Ectodermal cell (in vitro differentiated cells): ENCODE measurements around the gene POGZ.

ENCODE experiments used
- H3K27ac ChIP-seq: 2 replicates; pipeline ENCODE4 v1.7.0; 2013; ENCODE audit warnings: mild to moderate bottlenecking, low read depth, low read length; ENCODE audit not compliant: insufficient read depth, poor library complexity, severe bottlenecking
- H3K27me3 ChIP-seq: 2 replicates; pipeline ENCODE4 v1.7.0; 2013; ENCODE audit warnings: mild to moderate bottlenecking, low read length; ENCODE audit not compliant: insufficient read depth, control insufficient read depth, poor library complexity, severe bottlenecking
- H3K36me3 ChIP-seq: one replicate; pipeline ENCODE4 v1.7.0; 2013; ENCODE audit warnings: low read length; ENCODE audit not compliant: control insufficient read depth, insufficient read depth
- H3K4me1 ChIP-seq: one replicate; pipeline ENCODE4 v1.7.0; 2013; ENCODE audit warnings: low read length; ENCODE audit not compliant: control insufficient read depth, insufficient read depth
- H3K4me3 ChIP-seq: 2 replicates; pipeline ENCODE4 v1.7.0; 2013; ENCODE audit warnings: low read depth, low read length, control low read depth; ENCODE audit not compliant: insufficient read depth
- H3K9me3 ChIP-seq: 2 replicates; pipeline ENCODE4 v1.7.0; 2013; ENCODE audit warnings: mild to moderate bottlenecking, low read length, moderate library complexity; ENCODE audit not compliant: control insufficient read depth
- WGBS, 2 experiments: methylation state at CpG; one replicate each; pipeline ENCODE4 v1.1.7; 2013; ENCODE audit warnings: missing lambda C conversion rate in 2 of 2; 5-methylcytosine and 5-hydroxymethylcytosine counted together

POGZ gene

DNA sequence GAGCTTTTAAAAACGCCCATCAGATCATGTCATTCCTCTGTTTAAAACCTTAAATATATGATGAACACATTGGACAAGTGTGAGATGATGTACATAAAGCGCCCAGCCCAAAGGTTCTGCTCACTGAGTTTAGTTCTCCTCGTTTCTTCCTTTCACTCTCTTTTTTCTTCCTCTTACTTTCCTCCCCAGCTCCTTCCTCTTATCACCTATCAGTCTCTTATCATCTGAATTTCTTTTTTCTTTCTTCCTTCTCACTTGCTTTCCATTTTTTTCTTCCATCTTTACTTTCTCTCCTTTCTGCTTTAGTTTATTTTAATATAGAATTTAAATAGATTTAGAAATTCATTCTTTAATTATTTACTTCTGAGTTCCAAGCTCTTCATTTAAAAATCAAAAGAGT lies 17.8 kb upstream of the POGZ start:
- Histone ChIP-seq H3K4me3 (no peak overlapping the region), H3K27ac (no peak overlapping the region), H3K9me3 (no peaks in the 10 kb centered on the region), H3K27me3 (peaks cover 3% of the 10 kb centered on the region), H3K36me3 (no peaks in the 10 kb centered on the region), H3K4me1 (no peaks in the 10 kb centered on the region)
- WGBS, 2 experiments: 89 to 98% methylated on average over 2 to 3 of the region's 3 CpGs

DNA sequence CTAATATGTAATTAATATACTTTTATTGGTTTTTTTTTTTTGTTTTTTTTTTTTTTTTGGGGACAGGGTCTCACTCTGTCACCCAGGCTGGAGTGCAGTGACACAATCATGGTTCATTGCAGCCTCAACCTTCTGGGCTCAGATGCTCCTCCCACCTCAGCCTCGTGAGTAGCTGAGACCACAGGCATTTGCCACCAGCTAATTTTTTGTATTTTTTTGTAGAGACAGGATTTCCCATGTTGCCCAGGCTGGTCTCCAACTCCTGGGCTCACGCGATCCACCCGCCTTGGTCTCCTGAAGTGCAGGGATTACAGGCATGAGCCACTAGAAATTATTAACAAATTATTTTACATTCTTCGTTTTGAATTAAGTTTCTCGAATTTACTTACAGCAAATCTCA lies 16.8 kb upstream of the POGZ start:
- Histone ChIP-seq H3K4me3 (no peak overlapping the region), H3K27me3 (peaks cover 3% of the 10 kb centered on the region), H3K9me3 (no peaks in the 10 kb centered on the region), H3K36me3 (no peaks in the 10 kb centered on the region), H3K27ac (no peak overlapping the region), H3K4me1 (no peaks in the 10 kb centered on the region)
- 81 to 85% methylated on average over 6 of the region's 6 CpGs for WGBS, 2 experiments

DNA sequence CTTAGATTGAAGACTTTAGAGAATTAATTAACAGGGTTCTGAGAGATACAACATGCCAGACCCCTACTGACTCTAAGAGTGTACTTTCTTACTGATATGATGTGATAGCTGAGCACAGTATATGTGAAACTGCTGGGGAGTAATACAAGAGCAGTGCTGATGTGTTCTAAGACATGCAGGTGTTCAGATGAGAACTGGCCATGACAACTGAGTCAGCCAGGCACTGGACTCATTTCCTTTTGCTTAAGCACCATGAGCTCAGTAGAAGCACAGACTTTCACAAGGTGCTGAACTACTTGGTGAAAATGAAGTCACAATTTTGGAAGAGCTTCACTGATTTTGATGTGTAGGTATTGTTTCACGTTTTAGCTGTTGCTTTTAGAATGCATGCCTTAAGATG lies 15.9 kb upstream of the POGZ start:
- Histone ChIP-seq H3K9me3 (no peaks in the 10 kb centered on the region), H3K27ac (no peak overlapping the region), H3K36me3 (no peaks in the 10 kb centered on the region), H3K4me3 (no peak overlapping the region), H3K27me3 (peaks cover 3% of the 10 kb centered on the region), H3K4me1 (no peaks in the 10 kb centered on the region)
- WGBS, 2 experiments: 79 to 100% methylated on average over 1 of the region's 1 CpG

DNA sequence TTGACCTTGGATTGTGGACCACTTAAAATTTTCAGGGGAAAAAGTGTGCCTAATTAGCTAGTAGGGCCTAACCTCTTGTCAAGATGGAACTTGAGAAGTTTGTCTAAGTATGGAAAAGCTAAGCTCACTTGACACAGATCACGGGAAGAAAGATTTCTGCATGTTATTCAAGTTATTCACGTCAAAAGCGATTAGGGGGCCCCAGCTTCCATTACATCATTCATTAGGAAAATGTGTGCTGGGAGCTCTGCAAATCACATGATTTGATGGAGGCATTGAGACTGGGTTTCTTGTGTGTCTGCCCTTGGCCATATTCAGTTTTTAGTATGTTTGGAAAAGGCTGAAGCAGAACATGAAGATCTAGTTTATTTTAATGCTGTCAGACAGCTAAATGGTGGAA lies 15.5 kb upstream of the POGZ start:
- H3K36me3 ChIP-seq: no peaks in the 10 kb centered on the region
- no peaks in the 10 kb centered on the region for H3K4me1 ChIP-seq
- H3K27me3 ChIP-seq: peaks cover 3% of the 10 kb centered on the region
- 91 to 97% methylated on average over 3 of the region's 3 CpGs for WGBS, 2 experiments
- no peak overlapping the region for H3K4me3 ChIP-seq
- H3K9me3 ChIP-seq: no peaks in the 10 kb centered on the region
- no peak overlapping the region for H3K27ac ChIP-seq

DNA sequence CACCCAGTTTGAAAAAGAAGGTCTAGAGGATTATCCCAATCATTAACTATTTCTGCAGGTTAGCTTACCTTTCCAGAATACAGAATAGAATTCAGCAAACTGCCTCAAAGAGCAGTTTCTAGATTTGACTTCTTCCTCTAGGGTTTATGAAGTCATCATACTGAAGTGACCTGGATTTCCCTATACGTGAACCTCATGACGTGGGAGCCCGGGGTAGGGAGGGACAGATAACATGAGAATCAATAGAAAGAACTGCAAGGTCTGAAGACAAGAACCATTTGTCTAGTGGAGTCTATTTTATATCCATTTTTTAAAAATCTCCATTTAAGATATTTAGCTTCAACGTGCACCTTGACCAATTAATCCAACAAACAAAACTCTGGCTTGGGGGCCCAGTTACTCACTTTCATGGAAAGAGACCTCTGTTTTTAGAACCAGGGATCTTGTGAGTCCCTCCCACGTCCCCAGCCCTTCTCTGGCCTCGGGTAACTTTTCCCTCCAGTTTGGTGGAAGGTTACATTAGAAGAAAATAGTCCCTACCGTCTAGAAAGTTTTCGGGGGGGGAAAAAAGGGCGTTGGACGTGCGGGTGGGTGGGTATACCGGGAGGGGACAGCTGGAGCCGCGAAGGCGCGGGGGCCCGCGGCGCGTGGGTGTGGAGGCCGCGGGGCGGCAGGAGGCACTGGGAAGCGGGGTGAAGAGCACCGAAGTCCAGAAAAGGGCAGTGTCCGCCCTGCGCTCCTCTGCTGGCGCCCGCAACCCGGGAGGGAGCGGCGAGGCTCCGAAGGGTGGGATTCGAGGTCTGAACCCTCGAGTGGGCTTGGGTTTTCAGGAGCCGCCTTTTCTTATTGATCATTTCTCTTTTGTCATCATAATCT lies 13.8 kb upstream of the POGZ start:
- no peaks in the 10 kb centered on the region for H3K36me3 ChIP-seq
- peaks cover 3% of the 10 kb centered on the region for H3K27me3 ChIP-seq
- H3K27ac ChIP-seq: no peak overlapping the region
- H3K9me3 ChIP-seq: no peaks in the 10 kb centered on the region
- peak overlapping the region; percentile 20 for H3K4me3 ChIP-seq
- 34 to 44% methylated on average over 36 of the region's 36 CpGs for WGBS, 2 experiments
- H3K4me1 ChIP-seq: no peaks in the 10 kb centered on the region

DNA sequence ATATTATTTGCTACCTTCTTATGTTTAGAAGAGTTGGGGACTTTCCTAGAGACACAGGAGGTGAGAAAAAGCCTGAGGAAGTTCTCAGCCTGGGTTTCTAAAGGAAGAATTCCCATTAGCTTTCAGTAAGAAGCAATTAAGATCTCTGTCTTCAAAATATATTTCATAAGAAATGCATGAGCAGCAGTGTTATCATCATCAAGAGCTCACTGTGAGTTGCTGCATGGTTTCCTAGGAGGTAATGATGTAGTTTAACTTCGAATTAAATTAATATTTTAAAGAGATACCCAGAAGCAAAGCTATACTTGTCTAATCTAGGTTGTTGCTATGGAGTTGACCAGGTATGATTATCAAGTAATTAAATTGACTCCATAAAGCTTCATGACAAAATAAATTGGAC lies 5.7 kb upstream of the POGZ start:
- Histone ChIP-seq H3K27ac (no peak overlapping the region), H3K4me3 (no peak overlapping the region), H3K9me3 (no peaks in the 10 kb centered on the region), H3K4me1 (no peaks in the 10 kb centered on the region), H3K36me3 (no peaks in the 10 kb centered on the region), H3K27me3 (peaks cover 9% of the 10 kb centered on the region)
- 50 to 80% methylated on average over 1 of the region's 1 CpG for WGBS, 2 experiments

DNA sequence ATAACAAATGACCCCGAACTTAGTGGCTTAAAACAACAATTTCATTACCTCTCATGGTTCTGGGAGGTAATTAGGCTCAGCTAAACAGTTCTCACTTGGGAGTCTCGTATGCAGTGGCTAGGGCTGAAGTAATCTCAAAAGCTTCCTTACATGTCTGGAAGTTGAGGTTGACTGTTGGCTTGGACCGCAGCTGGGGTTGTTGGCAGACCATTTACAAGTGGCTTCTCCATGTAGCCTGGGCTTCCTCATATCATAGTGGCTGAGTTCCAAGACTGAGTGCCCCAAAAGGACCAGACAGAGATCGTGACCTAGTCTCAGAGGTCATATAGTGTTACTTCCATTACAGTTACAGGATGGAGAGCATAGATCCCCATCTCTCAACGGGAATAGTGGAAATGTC lies 2.4 kb upstream of the POGZ start:
- H3K36me3 ChIP-seq: no peaks in the 10 kb centered on the region
- peaks cover 9% of the 10 kb centered on the region for H3K27me3 ChIP-seq

DNA sequence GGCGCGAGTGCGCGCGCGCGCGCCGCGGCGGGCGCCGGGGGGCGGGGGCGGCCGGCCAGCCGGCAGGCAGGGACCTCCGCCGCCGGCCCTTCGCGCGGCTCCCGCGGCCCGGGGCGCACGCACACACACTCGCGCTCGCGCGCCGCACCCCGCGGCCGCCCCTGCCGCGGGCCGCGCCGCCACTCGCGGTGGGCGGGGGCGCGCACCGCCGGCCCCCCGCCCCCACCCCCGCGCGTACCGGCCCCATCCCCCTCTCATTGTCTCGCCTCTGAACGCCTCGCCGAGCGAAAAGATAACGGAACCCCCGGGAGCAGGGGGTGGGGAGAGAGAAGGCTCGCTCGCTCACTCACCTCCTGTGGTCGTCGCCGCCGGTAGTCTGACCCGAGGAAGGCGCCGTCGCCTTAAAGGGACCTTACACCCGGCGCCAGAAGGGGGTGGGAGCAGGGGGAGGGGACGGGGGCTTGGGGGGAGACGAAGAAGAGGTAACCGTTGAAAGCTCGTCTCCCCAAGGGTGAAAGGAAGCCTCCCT lies 428 bp downstream of the POGZ start:
- Histone ChIP-seq H3K9me3 (no peaks in the 10 kb centered on the region), H3K27ac (peak overlapping the region; percentile 90), H3K4me1 (no peaks in the 10 kb centered on the region), H3K27me3 (peaks cover 9% of the 10 kb centered on the region), H3K36me3 (no peaks in the 10 kb centered on the region), H3K4me3 (peak overlapping the region; percentile 62)
- WGBS, 2 experiments: 0 to 1% methylated on average over 69 to 77 of the region's 77 CpGs

More for the DNA sequence above, 2.4 kb upstream of the POGZ start:
- Histone ChIP-seq H3K4me3 (no peak overlapping the region), H3K27ac (no peak overlapping the region), H3K9me3 (no peaks in the 10 kb centered on the region), H3K4me1 (no peaks in the 10 kb centered on the region)
- WGBS, 2 experiments: 88 to 89% methylated on average over 5 of the region's 5 CpGs

DNA sequence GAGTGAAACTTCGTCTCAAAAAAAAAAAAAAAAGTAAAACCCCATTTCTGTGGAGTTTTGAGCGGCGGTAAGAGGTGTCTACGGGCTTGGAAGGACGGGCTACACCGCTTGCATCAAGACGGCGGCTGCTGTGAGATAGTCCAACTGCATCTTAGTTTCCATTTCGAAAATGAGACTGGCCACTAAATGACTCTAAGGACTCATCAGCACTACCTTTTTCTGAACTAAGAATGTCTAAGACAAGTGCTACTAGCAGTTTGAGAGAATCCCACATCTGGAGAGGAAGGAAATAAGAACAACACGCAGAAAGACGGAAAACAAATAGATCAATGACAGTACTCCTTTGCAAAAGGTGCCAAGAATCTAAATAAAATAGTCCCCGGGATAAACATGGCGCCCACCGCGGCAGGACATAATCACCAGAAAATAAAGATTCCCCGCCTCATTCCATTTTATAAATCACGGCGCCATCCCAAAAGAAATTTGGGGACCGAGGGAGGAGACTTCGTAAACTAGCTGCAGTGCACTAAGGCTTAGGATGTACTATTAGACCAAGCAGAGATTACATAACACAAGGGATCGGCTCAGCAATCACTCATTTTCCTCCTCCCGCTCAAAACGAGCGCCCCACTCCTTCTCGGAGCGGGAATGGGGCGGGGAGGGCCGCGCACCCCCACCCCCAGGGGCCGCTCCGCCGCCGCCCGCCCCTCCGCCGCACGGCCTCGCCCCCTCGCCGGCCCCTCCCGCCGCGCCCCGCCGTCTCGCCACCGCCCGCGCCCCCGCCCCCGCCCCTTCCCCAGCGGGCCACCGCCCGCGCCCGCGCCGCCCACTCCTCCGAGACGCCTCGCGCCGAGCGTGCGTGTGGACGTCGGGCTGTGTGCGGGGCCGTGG lies 1.1 kb downstream of the POGZ start:
- Histone ChIP-seq H3K4me3 (peak overlapping the region; percentile 79), H3K4me1 (no peaks in the 10 kb centered on the region), H3K27ac (peak overlapping the region; percentile 85), H3K27me3 (peaks cover 9% of the 10 kb centered on the region), H3K36me3 (no peaks in the 10 kb centered on the region), H3K9me3 (no peaks in the 10 kb centered on the region)
- WGBS, 2 experiments: 1 to 2% methylated on average over 65 to 69 of the region's 69 CpGs

DNA sequence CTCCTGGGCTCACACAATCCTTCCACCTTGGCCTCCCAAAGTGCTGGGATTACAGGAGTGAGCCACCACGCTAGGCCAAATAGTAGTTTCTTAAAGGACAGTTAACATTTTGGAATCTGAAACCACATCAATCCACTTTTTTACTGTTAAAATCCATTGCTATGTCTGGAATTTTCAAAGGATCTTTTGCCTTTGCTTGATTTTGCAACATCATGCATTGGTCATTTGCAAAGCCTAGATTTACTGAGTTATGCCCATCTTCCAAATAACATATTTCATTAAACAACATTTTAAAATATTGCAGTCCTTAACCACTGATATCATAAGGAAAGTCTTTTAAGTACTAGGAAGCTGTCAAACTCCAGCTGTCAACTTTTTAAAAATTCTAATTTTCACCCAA lies 3.3 kb downstream of the POGZ start:
- Histone ChIP-seq H3K4me3 (no peak overlapping the region), H3K27me3 (no peaks in the 10 kb centered on the region), H3K36me3 (no peaks in the 10 kb centered on the region), H3K9me3 (no peaks in the 10 kb centered on the region), H3K27ac (no peak overlapping the region), H3K4me1 (no peaks in the 10 kb centered on the region)
- 76 to 100% methylated on average over 1 of the region's 1 CpG for WGBS, 2 experiments
